ENCODE data around the gene TAF1B.

The TAF1B gene

DNA sequence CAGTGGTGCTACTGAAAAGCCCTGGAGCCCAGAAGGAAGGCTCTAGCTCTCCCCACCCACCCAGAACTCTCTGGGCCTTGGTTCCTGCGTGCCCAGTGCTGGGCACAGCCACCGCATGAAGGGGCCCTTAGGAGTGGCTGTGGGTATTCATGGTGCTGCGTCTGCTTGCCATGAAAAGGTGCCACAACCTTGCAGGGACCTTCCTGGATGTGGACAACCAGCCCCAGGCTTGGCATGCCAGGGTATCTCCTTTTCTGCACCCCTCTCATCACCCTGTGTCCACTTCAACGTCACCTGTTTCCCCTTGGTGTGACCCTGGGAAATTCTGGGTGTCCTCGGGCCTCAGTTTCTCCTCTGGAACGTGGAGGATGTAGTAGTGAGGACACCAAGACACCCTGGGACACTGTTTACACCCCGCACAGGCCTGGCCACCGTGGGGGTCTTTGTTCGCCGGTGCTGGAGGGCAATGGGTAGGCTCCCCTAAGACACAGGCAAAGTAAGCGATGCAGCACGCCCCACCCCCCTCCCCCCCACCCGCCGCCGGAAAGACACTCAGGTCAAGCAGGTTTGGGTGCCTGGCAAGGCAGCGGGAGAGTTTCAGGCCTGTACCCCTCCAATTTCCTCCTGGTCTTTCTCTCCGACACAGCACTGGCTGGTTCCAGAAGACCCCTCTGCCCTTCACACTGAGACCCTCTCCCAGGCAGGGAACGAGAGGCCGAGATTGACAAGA, 34.8 kb upstream of the TAF1B start:
- no peaks in the 10 kb centered on the region for H3K9me3 ChIP-seq (ENCODE audit: control insufficient read depth in 2 of 2, low read length in 2 of 2)
- H3K36me3 ChIP-seq (ENCODE audit: control insufficient read depth in 2 of 2, insufficient read depth in 2 of 2, low read length in 2 of 2): no peaks in the 10 kb centered on the region
- H3K4me1 ChIP-seq (ENCODE audit: control insufficient read depth in 2 of 2, insufficient read depth in 2 of 2, low read length in 2 of 2): peaks cover 6 to 13% of the 10 kb centered on the region in 2 donors
- H3K4me3 ChIP-seq (ENCODE audit: low read length in 2 of 2): no peak overlapping the region
- H3K9ac ChIP-seq (ENCODE audit: low read depth in 1 of 2, low read length in 2 of 2): no peak overlapping the region
- no peaks in the 10 kb centered on the region for H3K27me3 ChIP-seq (ENCODE audit: control insufficient read depth in 2 of 2, insufficient read depth in 2 of 2, low read length in 2 of 2)
- no peak overlapping the region for H3K27ac ChIP-seq (ENCODE audit: low read depth in 2 of 2, low read length in 2 of 2)

- no peak overlapping the region for H3K4me3 ChIP-seq (ENCODE audit: low read length in 2 of 2)
- H3K27me3 ChIP-seq (ENCODE audit: control insufficient read depth in 2 of 2, insufficient read depth in 2 of 2, low read length in 2 of 2): no peaks in the 10 kb centered on the region
- H3K9ac ChIP-seq (ENCODE audit: low read depth in 1 of 2, low read length in 2 of 2): no peak overlapping the region
- H3K36me3 ChIP-seq (ENCODE audit: control insufficient read depth in 2 of 2, insufficient read depth in 2 of 2, low read length in 2 of 2): no peaks in the 10 kb centered on the region
- peaks cover 8 to 17% of the 10 kb centered on the region in 2 donors for H3K4me1 ChIP-seq (ENCODE audit: control insufficient read depth in 2 of 2, insufficient read depth in 2 of 2, low read length in 2 of 2)
- H3K27ac ChIP-seq (ENCODE audit: low read depth in 2 of 2, low read length in 2 of 2): no peak overlapping the region
- H3K9me3 ChIP-seq (ENCODE audit: control insufficient read depth in 2 of 2, low read length in 2 of 2): no peaks in the 10 kb centered on the region
These were observed 34.3 kb upstream of the TAF1B start for GRCh38 chr2:9809064-9809356.

DNA sequence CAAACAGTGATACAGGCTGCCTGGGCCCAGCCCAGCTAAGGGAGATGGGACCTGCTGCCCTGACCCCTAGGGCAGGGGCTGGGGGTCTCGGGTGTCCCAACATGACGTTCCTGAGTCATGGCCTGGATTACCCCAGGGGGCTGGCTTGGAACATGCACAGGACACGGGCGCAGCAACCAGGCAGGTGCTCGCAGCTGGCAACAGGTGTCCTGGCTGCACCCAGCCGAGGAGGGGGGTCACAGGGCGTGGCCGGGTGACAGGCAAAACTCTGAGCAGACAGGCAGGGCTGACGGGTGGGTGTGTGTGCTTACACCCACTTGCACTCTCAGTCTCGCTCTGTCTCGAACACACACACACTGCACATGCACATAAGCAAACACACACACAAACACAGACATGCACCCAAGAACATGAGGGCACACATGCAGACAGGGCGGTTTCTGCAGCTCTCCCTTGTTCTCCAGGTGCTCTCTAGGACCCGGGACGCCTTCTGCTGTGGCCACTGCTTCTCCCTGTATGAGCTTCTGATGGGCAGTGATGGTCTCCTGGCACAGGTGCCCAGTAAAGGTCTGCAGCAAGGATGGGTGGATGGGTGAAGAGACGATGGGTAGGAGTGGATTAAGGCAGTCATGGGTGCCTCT, 33.7 kb upstream of the TAF1B start:
- Histone ChIP-seq H3K4me1 (ENCODE audit: control insufficient read depth in 2 of 2, insufficient read depth in 2 of 2, low read length in 2 of 2) (peaks cover 8 to 19% of the 10 kb centered on the region in 2 donors), H3K36me3 (ENCODE audit: control insufficient read depth in 2 of 2, insufficient read depth in 2 of 2, low read length in 2 of 2) (no peaks in the 10 kb centered on the region), H3K27ac (ENCODE audit: low read depth in 2 of 2, low read length in 2 of 2) (no peak overlapping the region), H3K27me3 (ENCODE audit: control insufficient read depth in 2 of 2, insufficient read depth in 2 of 2, low read length in 2 of 2) (no peaks in the 10 kb centered on the region), H3K9ac (ENCODE audit: low read depth in 1 of 2, low read length in 2 of 2) (no peak overlapping the region), H3K4me3 (ENCODE audit: low read length in 2 of 2) (no peak overlapping the region), H3K9me3 (ENCODE audit: control insufficient read depth in 2 of 2, low read length in 2 of 2) (no peaks in the 10 kb centered on the region)

- H3K27ac ChIP-seq (ENCODE audit: low read depth in 2 of 2, low read length in 2 of 2): no peak overlapping the region
- H3K4me3 ChIP-seq (ENCODE audit: low read length in 2 of 2): no peak overlapping the region
- H3K36me3 ChIP-seq (ENCODE audit: control insufficient read depth in 2 of 2, insufficient read depth in 2 of 2, low read length in 2 of 2): no peaks in the 10 kb centered on the region
- no peak overlapping the region for H3K9ac ChIP-seq (ENCODE audit: low read depth in 1 of 2, low read length in 2 of 2)
- H3K27me3 ChIP-seq (ENCODE audit: control insufficient read depth in 2 of 2, insufficient read depth in 2 of 2, low read length in 2 of 2): no peaks in the 10 kb centered on the region
- H3K4me1 ChIP-seq (ENCODE audit: control insufficient read depth in 2 of 2, insufficient read depth in 2 of 2, low read length in 2 of 2): peaks cover 8 to 19% of the 10 kb centered on the region in 2 donors
- no peaks in the 10 kb centered on the region for H3K9me3 ChIP-seq (ENCODE audit: control insufficient read depth in 2 of 2, low read length in 2 of 2)
These were observed 32.1 kb upstream of the TAF1B start for GRCh38 chr2:9811216-9811615.

DNA sequence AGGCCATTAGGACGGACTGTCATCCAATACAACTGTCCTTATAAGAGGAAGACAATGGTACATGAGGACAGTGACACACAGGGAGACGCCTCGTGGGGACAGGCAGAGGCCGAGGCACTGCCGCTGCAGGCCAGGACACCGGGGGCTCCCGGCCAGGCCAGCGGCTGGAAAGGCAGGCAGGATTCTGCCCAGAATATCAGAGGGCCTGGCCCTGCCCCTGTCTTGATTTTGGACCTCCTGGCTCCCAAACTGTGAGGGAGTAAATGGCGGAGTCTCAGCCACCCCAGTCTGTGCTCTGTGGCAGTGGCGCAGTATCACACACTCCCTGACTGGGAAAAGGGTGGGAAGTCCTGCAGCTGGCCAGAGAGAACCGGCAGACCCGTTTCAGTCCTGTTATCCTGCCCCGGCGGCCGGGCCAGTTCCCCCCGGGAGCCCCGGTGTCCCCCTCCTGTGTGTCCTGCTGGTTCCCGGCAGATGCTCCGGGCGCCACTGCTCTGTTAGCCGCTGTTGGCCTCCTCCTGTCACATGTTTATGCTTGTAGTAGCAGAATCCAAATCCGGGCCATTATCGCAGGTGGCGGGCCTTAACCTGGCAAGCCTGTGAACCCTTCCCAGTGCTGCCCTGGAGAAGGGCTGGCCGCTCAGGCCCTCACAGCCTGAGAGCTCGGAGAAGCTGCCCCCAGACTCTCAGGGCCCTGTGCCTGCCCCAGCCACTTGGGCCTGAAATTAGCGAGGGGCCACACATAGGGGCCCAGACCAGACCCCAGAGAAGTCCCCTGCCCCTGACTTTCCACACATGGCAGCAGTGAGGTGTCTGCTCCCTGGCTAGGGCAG, 31.4 kb upstream of the TAF1B start:
- Histone ChIP-seq H3K9me3 (ENCODE audit: control insufficient read depth in 2 of 2, low read length in 2 of 2) (no peaks in the 10 kb centered on the region), H3K27me3 (ENCODE audit: control insufficient read depth in 2 of 2, insufficient read depth in 2 of 2, low read length in 2 of 2) (no peaks in the 10 kb centered on the region), H3K4me1 (ENCODE audit: control insufficient read depth in 2 of 2, insufficient read depth in 2 of 2, low read length in 2 of 2) (peaks cover 8 to 19% of the 10 kb centered on the region in 2 donors), H3K4me3 (ENCODE audit: low read length in 2 of 2) (no peak overlapping the region), H3K36me3 (ENCODE audit: control insufficient read depth in 2 of 2, insufficient read depth in 2 of 2, low read length in 2 of 2) (no peaks in the 10 kb centered on the region), H3K9ac (ENCODE audit: low read depth in 1 of 2, low read length in 2 of 2) (no peak overlapping the region), H3K27ac (ENCODE audit: low read depth in 2 of 2, low read length in 2 of 2) (no peak overlapping the region)

- Histone ChIP-seq H3K27me3 (ENCODE audit: control insufficient read depth in 2 of 2, insufficient read depth in 2 of 2, low read length in 2 of 2) (no peaks in the 10 kb centered on the region), H3K36me3 (ENCODE audit: control insufficient read depth in 2 of 2, insufficient read depth in 2 of 2, low read length in 2 of 2) (no peaks in the 10 kb centered on the region), H3K4me1 (ENCODE audit: control insufficient read depth in 2 of 2, insufficient read depth in 2 of 2, low read length in 2 of 2) (peaks cover 8 to 19% of the 10 kb centered on the region in 2 donors), H3K9me3 (ENCODE audit: control insufficient read depth in 2 of 2, low read length in 2 of 2) (no peaks in the 10 kb centered on the region), H3K4me3 (ENCODE audit: low read length in 2 of 2) (no peak overlapping the region), H3K27ac (ENCODE audit: low read depth in 2 of 2, low read length in 2 of 2) (no peak overlapping the region), H3K9ac (ENCODE audit: low read depth in 1 of 2, low read length in 2 of 2) (no peak overlapping the region)
These were observed 30.3 kb upstream of the TAF1B start for GRCh38 chr2:9812945-9813311.

- Histone ChIP-seq H3K9ac (ENCODE audit: low read depth in 1 of 2, low read length in 2 of 2) (no peak overlapping the region), H3K4me3 (ENCODE audit: low read length in 2 of 2) (peak overlapping the region in 1 of 2 donors; percentile 24), H3K27ac (ENCODE audit: low read depth in 2 of 2, low read length in 2 of 2) (no peak overlapping the region), H3K4me1 (ENCODE audit: control insufficient read depth in 2 of 2, insufficient read depth in 2 of 2, low read length in 2 of 2) (peaks cover 8 to 19% of the 10 kb centered on the region in 2 donors), H3K36me3 (ENCODE audit: control insufficient read depth in 2 of 2, insufficient read depth in 2 of 2, low read length in 2 of 2) (no peaks in the 10 kb centered on the region), H3K27me3 (ENCODE audit: control insufficient read depth in 2 of 2, insufficient read depth in 2 of 2, low read length in 2 of 2) (no peaks in the 10 kb centered on the region), H3K9me3 (ENCODE audit: control insufficient read depth in 2 of 2, low read length in 2 of 2) (no peaks in the 10 kb centered on the region)
These were observed 29.8 kb upstream of the TAF1B start for GRCh38 chr2:9813312-9814128.

DNA sequence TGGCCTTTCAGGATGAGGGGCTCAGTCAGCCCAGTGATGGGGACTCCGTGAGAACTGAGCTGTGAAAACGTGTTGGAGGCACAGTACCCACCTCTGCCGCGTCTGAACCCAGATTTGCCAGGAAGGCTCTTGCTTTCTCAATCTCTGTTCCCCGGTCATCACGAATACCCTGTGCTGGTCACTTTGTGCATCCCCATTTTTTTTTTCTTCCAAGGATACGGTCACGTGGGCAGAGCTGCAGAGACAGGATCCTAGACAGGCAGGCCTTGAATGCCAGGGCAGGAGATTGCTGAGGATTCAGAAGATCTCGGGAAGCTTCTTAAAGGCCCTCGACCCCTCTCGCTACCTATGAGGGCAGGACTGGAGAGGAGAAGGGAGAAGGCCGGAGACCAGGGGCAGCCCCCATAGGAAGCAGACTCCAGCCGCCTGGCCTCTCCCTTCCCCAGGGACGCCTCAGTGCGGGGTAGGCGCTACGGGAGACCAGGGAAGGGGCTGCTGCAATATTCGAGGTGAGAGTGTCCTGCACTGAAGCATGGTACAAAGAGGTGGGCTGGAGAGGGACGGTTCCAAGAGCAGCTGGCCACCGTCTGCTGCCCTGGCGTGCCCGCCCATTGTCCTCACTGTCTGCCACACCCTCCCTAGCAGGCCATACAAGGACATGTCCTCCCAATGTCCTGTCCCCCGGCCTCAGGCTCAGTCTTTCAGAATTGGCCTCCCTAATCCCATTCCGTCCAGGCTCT, 29.0 kb upstream of the TAF1B start:
- no peaks in the 10 kb centered on the region for H3K36me3 ChIP-seq (ENCODE audit: control insufficient read depth in 2 of 2, insufficient read depth in 2 of 2, low read length in 2 of 2)
- no peaks in the 10 kb centered on the region for H3K27me3 ChIP-seq (ENCODE audit: control insufficient read depth in 2 of 2, insufficient read depth in 2 of 2, low read length in 2 of 2)
- H3K4me1 ChIP-seq (ENCODE audit: control insufficient read depth in 2 of 2, insufficient read depth in 2 of 2, low read length in 2 of 2): peaks cover 3 to 14% of the 10 kb centered on the region in 2 donors
- H3K9ac ChIP-seq (ENCODE audit: low read depth in 1 of 2, low read length in 2 of 2): no peak overlapping the region
- H3K9me3 ChIP-seq (ENCODE audit: control insufficient read depth in 2 of 2, low read length in 2 of 2): no peaks in the 10 kb centered on the region
- no peak overlapping the region for H3K27ac ChIP-seq (ENCODE audit: low read depth in 2 of 2, low read length in 2 of 2)
- H3K4me3 ChIP-seq (ENCODE audit: low read length in 2 of 2): peak overlapping the region in 1 of 2 donors; percentile 24

DNA sequence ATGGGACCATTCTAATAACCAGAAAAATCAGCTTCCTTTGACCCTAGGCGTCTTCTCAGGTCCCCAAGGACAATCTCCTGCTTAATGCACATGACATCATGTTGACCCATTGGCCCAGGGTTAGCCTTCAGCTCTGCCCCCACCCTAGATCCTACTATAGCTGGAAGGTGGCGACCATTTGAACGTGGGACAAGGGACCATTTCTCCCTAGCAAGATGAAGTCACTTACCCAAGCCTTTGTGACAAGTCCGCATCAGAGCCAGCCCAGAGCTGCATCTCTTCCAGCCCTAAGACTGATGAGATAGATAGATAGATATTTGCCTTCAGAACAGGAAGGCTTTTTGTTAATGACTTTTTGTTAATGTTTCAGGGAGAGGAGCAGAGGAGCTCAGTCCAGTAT, 28.2 kb upstream of the TAF1B start:
- Histone ChIP-seq H3K4me1 (ENCODE audit: control insufficient read depth in 2 of 2, insufficient read depth in 2 of 2, low read length in 2 of 2) (peaks cover 2 to 8% of the 10 kb centered on the region in 2 donors), H3K9ac (ENCODE audit: low read depth in 1 of 2, low read length in 2 of 2) (no peak overlapping the region), H3K9me3 (ENCODE audit: control insufficient read depth in 2 of 2, low read length in 2 of 2) (no peaks in the 10 kb centered on the region), H3K27me3 (ENCODE audit: control insufficient read depth in 2 of 2, insufficient read depth in 2 of 2, low read length in 2 of 2) (no peaks in the 10 kb centered on the region), H3K27ac (ENCODE audit: low read depth in 2 of 2, low read length in 2 of 2) (no peak overlapping the region), H3K36me3 (ENCODE audit: control insufficient read depth in 2 of 2, insufficient read depth in 2 of 2, low read length in 2 of 2) (no peaks in the 10 kb centered on the region), H3K4me3 (ENCODE audit: low read length in 2 of 2) (no peak overlapping the region)

All from mucosa of rectum (tissue), 2 donors.